Transverse colon (tissue), 4 donors: ENCODE measurements around the gene FAM83G. TPM values are rescaled to one million over a fixed set of nuclear protein-coding genes. Genes with fewer than 3 reads are reported as not detected.

Experiments used
- DNase-seq: peaks from one replicate; pipeline ENCODE4 v3.0.0-alpha.2; 2019
- H3K27ac ChIP-seq, 4 donors: fragments of 200-600 bp; sonication (generic); 2 replicates each; pipeline ENCODE4 v1.5.1; 2016 to 2018; ENCODE audit warnings: inconsistent platforms in 4 of 4
- H3K27me3 ChIP-seq: fragments of 200-600 bp; sonication (generic); 2 replicates; pipeline ENCODE4 v1.5.1; 2017; ENCODE audit warnings: inconsistent platforms
- H3K36me3 ChIP-seq, 4 donors: fragments of 200-600 bp; sonication (generic); 2 replicates each; pipeline ENCODE4 v1.5.1; 2017 to 2019; ENCODE audit warnings: inconsistent platforms in 4 of 4
- H3K4me1 ChIP-seq, 4 donors: fragments of 200-600 bp; sonication (generic); 2 replicates each; pipeline ENCODE4 v1.5.1; 2017 to 2020; ENCODE audit warnings: inconsistent platforms in 4 of 4
- H3K4me3 ChIP-seq, 4 donors: fragments of 200-600 bp; sonication (generic); 1 replicate in 1 of 4; 2 replicates in 3 of 4; pipeline versions ENCODE4 v1.5.1 to v1.6.1; 2017 to 2019; ENCODE audit warnings: inconsistent platforms in 4 of 4
- H3K9me3 ChIP-seq, 2 donors: fragments of 200-600 bp; sonication (generic); 2 replicates each; pipeline ENCODE4 v1.5.1; 2017 to 2019; ENCODE audit warnings: inconsistent platforms in 2 of 2
- EP300 ChIP-seq: sonication (generic); formaldehyde crosslinking; IDR thresholded peaks from one replicate; pipeline ENCODE4 v1.6.1; 2017; ENCODE audit warnings: antibody characterized with exemption, low read depth
- POLR2A ChIP-seq: fragments of 450-650 bp; IDR thresholded peaks from one replicate; pipeline ENCODE4 v1.6.1; 2016; ENCODE audit warnings: antibody characterized with exemption, mild to moderate bottlenecking, moderate library complexity
- POLR2AphosphoS5 ChIP-seq, 3 donors: sonication (generic); formaldehyde crosslinking; IDR thresholded peaks; one replicate each; pipeline ENCODE4 v1.6.1; 2016; ENCODE audit warnings: antibody characterized with exemption in 3 of 3
- WGBS, 2 donors: methylation state at CpG; one replicate each; pipeline ENCODE4 v1.1.5; 2018; ENCODE audit warnings: low coverage in 1 of 2; 5-methylcytosine and 5-hydroxymethylcytosine counted together
- in situ Hi-C, 4 donors: fragments of 200-750 bp; cut with MboI; loops; one replicate each; pipeline versions ENCODE4 v1.15.0 to v1.15.1; 2017; ENCODE audit warnings: low sequenced_read_pairs in 3 of 4, low pct_ligation_motif_present in 1 of 4, low pct_unique_long_range_greater_than_20kb in 1 of 4
- intact Hi-C: fragments of 100-400 bp; cut with DNase I; formaldehyde crosslinking; loops from one replicate; pipeline ENCODE4 v1.15.1; 2023; ENCODE audit warnings: low total_unique reads
- total RNA-seq, 4 donors: library from RNA; depleted of rRNA; stranded (reverse); fragments of >200 nt; gene quantifications; one replicate each; pipeline ENCODE4 v1.1.0, GENCODE V29; 2016
- TF ChIP-seq, protein P1 (sequence below), 5 experiments: fragments of 200-600 bp in 3 of 5; fragments of 450-650 bp in 2 of 5; sonication (generic) in 3 of 5; IDR thresholded peaks; 1 replicate in 2 of 5; 2 replicates in 3 of 5; pipeline ENCODE4 v1.5.1; 2016 to 2017; ENCODE audit warnings: antibody characterized with exemption in 5 of 5, inconsistent platforms in 3 of 5, mild to moderate bottlenecking in 2 of 5, moderate library complexity in 1 of 5

Gene FAM83G
- total RNA-seq, 4 donors from 2014 or later: 33.6 to 75.6 (median 39.4) TPM

GRCh38 chr17:19009970-19010369, 5.4 kb upstream of the FAM83G start:
- no peak for DNase-seq
- H3K4me3 ChIP-seq: no peak overlapping the region
- no peaks in the 10 kb centered on the region for H3K9me3 ChIP-seq
- in situ Hi-C loops (no loop called here), intact Hi-C loops (no loop called here)
- WGBS, 2 donors: 90 to 93% methylated on average over 9 to 12 of the region's 12 CpGs
- H3K27ac ChIP-seq: peak overlapping the region in 1 of 4 donors; percentile 71
- no peaks in the 10 kb centered on the region for H3K36me3 ChIP-seq
- no peak for TF ChIP-seq EP300
- no peak for TF ChIP-seq POLR2A
- TF ChIP-seq, protein P1, sequence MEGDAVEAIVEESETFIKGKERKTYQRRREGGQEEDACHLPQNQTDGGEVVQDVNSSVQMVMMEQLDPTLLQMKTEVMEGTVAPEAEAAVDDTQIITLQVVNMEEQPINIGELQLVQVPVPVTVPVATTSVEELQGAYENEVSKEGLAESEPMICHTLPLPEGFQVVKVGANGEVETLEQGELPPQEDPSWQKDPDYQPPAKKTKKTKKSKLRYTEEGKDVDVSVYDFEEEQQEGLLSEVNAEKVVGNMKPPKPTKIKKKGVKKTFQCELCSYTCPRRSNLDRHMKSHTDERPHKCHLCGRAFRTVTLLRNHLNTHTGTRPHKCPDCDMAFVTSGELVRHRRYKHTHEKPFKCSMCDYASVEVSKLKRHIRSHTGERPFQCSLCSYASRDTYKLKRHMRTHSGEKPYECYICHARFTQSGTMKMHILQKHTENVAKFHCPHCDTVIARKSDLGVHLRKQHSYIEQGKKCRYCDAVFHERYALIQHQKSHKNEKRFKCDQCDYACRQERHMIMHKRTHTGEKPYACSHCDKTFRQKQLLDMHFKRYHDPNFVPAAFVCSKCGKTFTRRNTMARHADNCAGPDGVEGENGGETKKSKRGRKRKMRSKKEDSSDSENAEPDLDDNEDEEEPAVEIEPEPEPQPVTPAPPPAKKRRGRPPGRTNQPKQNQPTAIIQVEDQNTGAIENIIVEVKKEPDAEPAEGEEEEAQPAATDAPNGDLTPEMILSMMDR (IDR thresholded peaks at IDR 0.05): no peak
- no peak for TF ChIP-seq POLR2AphosphoS5 (IDR thresholded peaks at IDR 0.05)
- no peaks in the 10 kb centered on the region for H3K27me3 ChIP-seq
- peaks cover 7 to 25% (median 21%) of the 10 kb centered on the region in 4 donors for H3K4me1 ChIP-seq

- Histone ChIP-seq H3K4me3 (no peak overlapping the region), H3K27ac (no peak overlapping the region), H3K27me3 (no peaks in the 10 kb centered on the region), H3K9me3 (no peaks in the 10 kb centered on the region), H3K4me1 (peaks cover 6 to 45% (median 40%) of the 10 kb centered on the region in 4 donors), H3K36me3 (no peaks in the 10 kb centered on the region)
- in situ Hi-C loops (no loop called here), intact Hi-C loops (no loop called here)
- no peak for DNase-seq
- TF ChIP-seq EP300 (no peak), POLR2AphosphoS5 (IDR thresholded peaks at IDR 0.05) (no peak), POLR2A (no peak)
- TF ChIP-seq, protein P1 (IDR thresholded peaks at IDR 0.05): no peak
Observed at GRCh38 chr17:19006698-19007097, 2.1 kb upstream of the FAM83G start.

DNA sequence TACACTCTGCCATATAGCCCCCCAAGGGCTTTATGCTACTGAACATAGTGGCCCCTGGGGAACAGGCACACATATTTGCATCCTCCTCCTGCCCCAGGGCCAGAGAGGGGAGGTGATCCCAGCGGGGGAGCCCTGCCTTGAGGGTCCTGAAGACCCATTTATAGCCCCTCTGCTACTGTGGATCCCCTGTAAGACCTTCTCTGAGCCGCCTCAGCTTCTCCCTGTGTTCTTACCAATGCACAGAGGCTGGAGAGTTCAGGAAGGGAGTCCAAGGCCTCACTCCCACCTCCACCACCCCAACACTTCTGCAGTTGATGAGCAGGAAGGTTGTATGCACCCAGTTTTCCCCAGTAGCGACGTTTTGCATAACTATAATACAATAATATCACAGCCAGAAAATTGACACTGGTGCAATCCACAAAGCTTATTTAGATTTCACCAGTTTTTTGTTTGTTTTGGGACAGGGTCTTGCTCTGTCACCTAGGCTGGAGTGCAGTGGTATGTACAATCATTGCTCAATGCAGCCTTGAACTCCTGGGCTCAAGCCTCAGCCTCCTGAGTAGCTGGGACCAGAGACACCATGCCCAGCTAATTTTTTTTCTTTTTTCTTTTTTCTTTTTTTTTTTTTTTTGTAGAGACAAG, 1.3 kb upstream of the FAM83G start:
- TF ChIP-seq POLR2A: no peak
- in situ Hi-C loops (no loop called here), intact Hi-C loops (no loop called here)
- Histone ChIP-seq H3K27me3 (no peaks in the 10 kb centered on the region), H3K9me3 (no peaks in the 10 kb centered on the region), H3K4me3 (no peak overlapping the region), H3K36me3 (no peaks in the 10 kb centered on the region), H3K4me1 (peaks cover 6 to 47% (median 39%) of the 10 kb centered on the region in 4 donors), H3K27ac (no peak overlapping the region)
- 82 to 92% methylated on average over 4 of the region's 4 CpGs for WGBS, 2 donors
- no peak for DNase-seq

GRCh38 chr17:19005137-19005773, 691 bp upstream of the FAM83G start:
- Histone ChIP-seq H3K27me3 (no peaks in the 10 kb centered on the region), H3K4me3 (peak overlapping the region in 3 of 4 donors; percentile 64 to 86 (median 80)), H3K4me1 (peaks cover 6 to 42% (median 35%) of the 10 kb centered on the region in 4 donors), H3K9me3 (no peaks in the 10 kb centered on the region), H3K27ac (peak overlapping the region; percentile 77 to 94 (median 91)), H3K36me3 (no peaks in the 10 kb centered on the region)
- in situ Hi-C loops: no loop called here
- 83 to 84% methylated on average over 2 to 13 of the region's 13 CpGs for WGBS, 2 donors
- TF ChIP-seq EP300: no peak
- TF ChIP-seq POLR2A: no peak
- intact Hi-C loops: no loop called here
- no peak for DNase-seq

DNA sequence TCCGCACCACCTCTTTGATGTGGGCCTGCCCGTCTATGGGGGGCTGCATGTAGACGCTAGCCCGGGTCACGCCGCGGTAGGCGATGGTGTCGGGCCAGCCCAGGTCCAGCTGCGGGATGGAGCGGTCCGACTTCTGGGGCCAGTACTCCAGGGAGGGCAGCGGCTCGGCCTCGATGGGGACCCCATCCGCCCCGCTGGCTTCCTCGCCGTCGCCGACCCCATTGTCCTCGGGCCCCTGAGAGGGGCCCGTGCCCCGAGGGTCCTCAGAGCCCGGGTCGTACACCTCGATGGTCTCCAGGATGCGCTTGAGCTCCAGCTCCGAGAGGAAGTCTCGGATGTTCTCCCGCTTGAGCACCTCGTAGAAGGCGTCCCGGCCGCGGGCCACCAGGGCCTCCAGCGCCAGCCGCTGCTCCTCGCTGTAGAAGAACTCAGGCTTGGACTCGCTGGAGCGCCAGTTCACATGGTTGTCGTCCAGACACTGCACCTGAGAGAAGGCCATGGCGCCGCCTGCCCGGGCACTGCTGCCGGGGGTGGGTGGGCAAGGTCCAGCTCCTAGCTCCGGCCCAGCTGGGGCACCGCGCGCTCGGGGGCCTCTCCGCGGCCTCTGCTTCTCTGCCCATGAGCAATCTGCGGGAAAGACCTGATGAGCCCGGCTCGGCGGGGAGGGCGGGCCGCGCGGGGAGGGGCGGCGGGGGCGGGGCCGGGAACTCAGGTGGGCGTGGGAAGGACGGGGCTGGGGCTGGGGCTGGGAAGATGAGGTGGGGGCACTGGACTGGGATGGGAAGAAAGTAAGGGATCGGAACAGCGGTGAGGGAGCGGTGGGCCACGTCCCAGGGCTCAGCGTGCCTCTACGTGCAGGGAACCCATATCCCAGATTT, 782 bp downstream of the FAM83G start:
- 29% methylated on average over 67 of the region's 73 CpGs; no CpG with 5 or more reads in 1 of the 2 donors for WGBS, 2 donors
- DNase-seq: peak; percentile 75
- no peaks in the 10 kb centered on the region for H3K27me3 ChIP-seq
- H3K36me3 ChIP-seq: no peaks in the 10 kb centered on the region
- peaks cover 6 to 40% (median 35%) of the 10 kb centered on the region in 4 donors for H3K4me1 ChIP-seq
- in situ Hi-C loops (no loop called here), intact Hi-C loops (no loop called here)
- peak overlapping the region; percentile 77 to 94 (median 91) for H3K27ac ChIP-seq
- H3K4me3 ChIP-seq: peak overlapping the region; percentile 64 to 86 (median 81)
- no peaks in the 10 kb centered on the region for H3K9me3 ChIP-seq
- TF ChIP-seq, protein P1 (IDR thresholded peaks at IDR 0.05): no peak
- peak; percentile 59 for TF ChIP-seq POLR2A
- peak; percentile 12 to 41 (median 37) for TF ChIP-seq POLR2AphosphoS5 (IDR thresholded peaks at IDR 0.05)
